Measurements from ENCODE around the gene BAHCC1.

BAHCC1 gene

GRCh38 chr17:81368161-81369022 is 26.9 kb upstream of the BAHCC1 start:
- DNase-seq: peak; percentile 56

GRCh38 chr17:81370294-81370693 is 25.0 kb upstream of the BAHCC1 start:
- DNase-seq: no peak

- DNase-seq: peak; percentile 91
Observed at GRCh38 chr17:81371910-81372760, 23.1 kb upstream of the BAHCC1 start.

DNA sequence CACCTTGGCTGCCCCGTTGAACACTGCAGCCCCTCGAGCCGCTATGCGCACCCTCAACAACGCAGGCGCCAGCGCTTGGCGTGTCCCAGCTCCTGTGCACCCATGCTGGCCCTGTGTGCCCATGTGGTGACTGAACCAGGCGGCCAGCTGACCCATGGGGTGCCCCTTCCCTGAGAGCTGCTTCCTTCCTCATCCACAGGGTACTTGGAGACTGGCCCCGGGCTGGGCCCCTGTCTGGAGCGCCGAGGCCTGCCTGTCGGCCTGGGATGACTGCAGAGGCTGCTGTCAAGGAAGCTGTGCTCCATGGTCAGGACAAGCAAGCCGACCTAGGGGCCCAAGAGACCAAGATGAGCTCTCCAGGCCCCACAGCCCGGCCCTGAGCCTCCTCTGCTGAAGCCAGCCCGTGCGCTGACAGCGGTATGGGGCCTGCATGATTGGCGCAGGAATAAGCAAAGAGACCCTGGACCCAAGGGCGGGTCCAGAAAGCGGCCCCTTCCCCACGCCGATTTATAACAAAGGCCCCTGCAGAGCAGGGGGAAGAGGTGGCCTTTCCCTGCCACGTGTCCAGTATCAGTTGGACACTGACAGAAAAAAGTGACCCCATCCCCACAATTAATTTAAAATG is 21.6 kb upstream of the BAHCC1 start:
- peak; percentile 60 for DNase-seq

GRCh38 chr17:81374890-81375289 is 20.4 kb upstream of the BAHCC1 start:
- no peak for DNase-seq

GRCh38 chr17:81376946-81377714 is 18.1 kb upstream of the BAHCC1 start:
- DNase-seq: no peak

DNA sequence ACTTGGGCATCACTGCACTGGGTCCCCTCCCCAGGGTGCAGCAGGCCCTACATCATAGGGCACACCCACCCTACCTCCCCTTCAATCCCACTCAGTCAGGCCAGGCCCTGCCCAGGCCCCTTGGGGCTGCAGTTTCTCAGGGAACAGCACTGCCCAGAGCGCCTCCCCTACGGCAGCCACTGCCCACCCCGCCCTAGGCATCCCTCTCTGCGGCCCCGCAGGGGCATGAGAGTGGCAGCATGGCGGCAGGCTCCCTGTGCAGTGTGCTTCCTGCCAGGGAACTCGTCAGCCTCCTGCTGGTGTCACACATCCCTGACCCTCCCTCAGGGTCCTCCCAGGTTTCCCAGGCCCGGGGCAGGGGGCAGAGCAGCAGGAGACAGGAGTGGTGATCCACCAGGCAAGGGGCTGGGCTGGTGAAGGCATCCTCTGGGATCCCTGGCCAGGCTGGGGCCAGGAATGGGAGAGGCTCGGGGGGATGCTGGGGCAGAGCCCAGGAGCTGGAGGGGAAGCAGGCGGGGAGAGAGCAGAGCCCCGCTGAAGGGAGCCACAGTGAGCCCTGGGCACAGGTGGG is 16.2 kb upstream of the BAHCC1 start:
- DNase-seq: peak; percentile 60

GRCh38 chr17:81379523-81379942 is 15.7 kb upstream of the BAHCC1 start:
- peak; percentile 77 for DNase-seq

- no peak for DNase-seq
Observed at GRCh38 chr17:81380131-81380530, 15.1 kb upstream of the BAHCC1 start.

DNA sequence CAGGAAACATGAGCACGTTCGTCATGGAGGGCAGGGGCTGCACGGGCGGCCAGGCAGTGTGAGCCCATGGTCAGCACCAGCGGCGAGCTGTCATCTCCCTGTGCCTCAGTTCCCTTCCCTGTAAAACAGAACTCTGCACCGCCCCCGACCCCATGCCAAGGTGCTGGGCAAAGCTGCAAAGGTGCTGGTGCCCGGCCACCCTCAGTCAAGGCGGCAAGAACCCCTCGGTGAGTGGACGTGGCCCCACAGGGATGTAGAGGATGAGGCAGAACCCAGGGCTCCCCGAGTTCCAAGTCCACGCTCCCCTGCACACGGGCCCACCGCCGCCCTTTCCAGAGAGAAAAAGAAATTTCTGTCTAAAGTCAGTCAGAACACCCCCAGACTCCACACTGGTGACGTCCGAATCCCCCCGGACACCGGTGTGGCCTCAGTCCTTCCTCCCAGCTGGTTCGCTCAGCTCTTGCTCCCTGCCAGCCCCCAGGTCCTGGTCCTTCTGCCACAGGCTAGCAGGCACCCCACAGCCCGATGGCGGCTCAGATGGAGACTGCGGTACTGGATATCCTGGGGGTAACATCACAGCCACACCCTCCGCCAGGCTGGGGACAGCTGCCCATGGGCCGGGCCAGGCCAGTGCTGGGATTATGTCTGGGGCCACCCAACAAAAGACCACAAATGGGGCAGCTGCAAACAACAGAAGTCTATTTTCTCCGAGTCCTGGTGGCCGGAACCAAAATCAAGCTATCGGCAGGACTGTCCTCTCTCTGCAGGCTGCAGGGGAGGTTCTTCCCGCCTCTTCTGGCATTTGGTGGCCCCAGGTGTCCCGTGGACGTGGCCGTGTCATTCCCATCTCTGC is 14.4 kb upstream of the BAHCC1 start:
- DNase-seq: peak; percentile 51

- DNase-seq: no peak
Observed at GRCh38 chr17:81381632-81382577, 13.4 kb upstream of the BAHCC1 start.

DNA sequence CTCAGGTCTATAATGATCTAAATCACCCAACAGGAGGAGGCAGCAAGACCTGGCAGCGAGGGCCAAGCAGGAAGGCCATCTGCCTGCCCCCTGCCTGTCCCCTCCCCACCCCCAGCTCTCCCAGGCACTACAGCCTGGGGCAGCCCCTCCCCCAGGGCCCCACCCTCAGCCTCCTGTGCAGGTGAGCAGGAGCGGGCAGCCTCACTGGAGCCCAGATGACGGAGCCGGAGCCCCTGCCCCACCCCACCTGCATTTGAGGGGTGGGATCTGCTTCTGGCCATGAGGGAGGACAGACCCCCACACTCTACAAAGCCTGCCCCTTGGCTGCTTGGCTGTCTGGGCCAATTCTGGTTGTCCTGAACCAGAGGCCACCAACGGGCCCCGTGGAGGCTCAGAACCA is 12.4 kb upstream of the BAHCC1 start:
- DNase-seq: no peak

GRCh38 chr17:81383504-81384421 is 11.5 kb upstream of the BAHCC1 start:
- DNase-seq: no peak

GRCh38 chr17:81384929-81385319 is 10.3 kb upstream of the BAHCC1 start:
- DNase-seq: no peak

- no peak for DNase-seq
Observed at GRCh38 chr17:81385320-81386111, 9.7 kb upstream of the BAHCC1 start.

GRCh38 chr17:81386141-81386645 is 9.1 kb upstream of the BAHCC1 start:
- no peak for DNase-seq

- no peak for DNase-seq
Observed at GRCh38 chr17:81386646-81387099, 8.6 kb upstream of the BAHCC1 start.

All from islet precursor cell (in vitro differentiated cells).